Measurements from ENCODE around the gene FLAD1.

The FLAD1 gene

GRCh38 chr1:155018617-155019348 is 35.6 kb downstream of the FLAD1 start:
- no peak for DNase-seq

GRCh38 chr1:155019377-155020245 is 36.5 kb downstream of the FLAD1 start:
- DNase-seq = no peak

- DNase-seq = no peak
These were observed 39.2 kb downstream of the FLAD1 start for GRCh38 chr1:155022136-155022926.

GRCh38 chr1:155022927-155023236 is 39.7 kb downstream of the FLAD1 start:
- DNase-seq = peak; percentile 14

- no peak for DNase-seq
These were observed 40.5 kb downstream of the FLAD1 start for GRCh38 chr1:155023627-155024026.

- DNase-seq = no peak
These were observed 41.2 kb downstream of the FLAD1 start for GRCh38 chr1:155024315-155024714.

- no peak for DNase-seq
These were observed 43.0 kb downstream of the FLAD1 start for GRCh38 chr1:155026154-155026553.

- DNase-seq = no peak
These were observed 43.4 kb downstream of the FLAD1 start for GRCh38 chr1:155026588-155026987.

GRCh38 chr1:155029513-155030242 is 46.5 kb downstream of the FLAD1 start:
- DNase-seq = no peak

GRCh38 chr1:155030243-155030795 is 47.2 kb downstream of the FLAD1 start:
- DNase-seq = no peak

- no peak for DNase-seq
These were observed 47.8 kb downstream of the FLAD1 start for GRCh38 chr1:155030899-155031298.

GRCh38 chr1:155032886-155033285 is 49.7 kb downstream of the FLAD1 start:
- DNase-seq = no peak

- no peak for DNase-seq
These were observed 50.4 kb downstream of the FLAD1 start, which contains the start of the genes DCST1 and DCST2 for GRCh38 chr1:155033524-155033923. TSS of gene DCST1 (plus strand) at chr1:155033824. CDS start at chr1:155034037, 213 bp downstream. TSS of gene DCST2 (minus strand) at chr1:155033781. CDS start at chr1:155033701, 80 bp downstream.

- no peak for DNase-seq
These were observed 51.4 kb downstream of the FLAD1 start for GRCh38 chr1:155034318-155035208.

- no peak for DNase-seq
These were observed 52.8 kb downstream of the FLAD1 start for GRCh38 chr1:155035936-155036335.

GRCh38 chr1:155037043-155037442 is 53.9 kb downstream of the FLAD1 start:
- DNase-seq = no peak

- no peak for DNase-seq
These were observed 54.8 kb downstream of the FLAD1 start for GRCh38 chr1:155037851-155038441.

- no peak for DNase-seq
These were observed 55.6 kb downstream of the FLAD1 start for GRCh38 chr1:155038602-155039307.

- DNase-seq = no peak
These were observed 56.1 kb downstream of the FLAD1 start for GRCh38 chr1:155039308-155039669.

All from COR-L47 (cell line).